ENCODE measurements around the gene ELMO1.

Gene ELMO1

DNA sequence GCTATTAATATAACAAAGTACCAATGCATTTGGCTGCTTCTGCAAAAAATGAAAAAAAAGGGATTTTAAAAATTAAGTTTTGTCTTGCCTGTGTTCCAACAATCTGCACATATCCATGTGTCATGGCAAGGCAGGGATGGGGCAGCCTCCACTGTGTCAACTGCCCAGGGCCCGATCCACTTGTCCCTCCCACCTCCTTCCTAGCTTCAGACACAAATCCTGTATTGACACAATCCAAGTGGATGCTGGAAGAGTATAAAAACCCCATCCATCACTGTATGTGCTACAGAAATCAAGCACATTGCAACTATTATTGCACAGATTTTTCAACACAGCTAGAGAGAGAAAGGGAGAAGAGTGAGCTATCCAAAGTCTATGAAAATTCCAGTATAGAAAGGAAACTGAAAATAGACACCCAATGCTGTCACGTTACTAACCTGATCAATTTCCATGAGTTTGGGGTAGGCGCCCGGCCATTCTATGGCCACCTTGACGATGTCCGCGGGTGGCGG lies 106.4 kb downstream of the ELMO1 start:
- DNase-seq = no peak

DNA sequence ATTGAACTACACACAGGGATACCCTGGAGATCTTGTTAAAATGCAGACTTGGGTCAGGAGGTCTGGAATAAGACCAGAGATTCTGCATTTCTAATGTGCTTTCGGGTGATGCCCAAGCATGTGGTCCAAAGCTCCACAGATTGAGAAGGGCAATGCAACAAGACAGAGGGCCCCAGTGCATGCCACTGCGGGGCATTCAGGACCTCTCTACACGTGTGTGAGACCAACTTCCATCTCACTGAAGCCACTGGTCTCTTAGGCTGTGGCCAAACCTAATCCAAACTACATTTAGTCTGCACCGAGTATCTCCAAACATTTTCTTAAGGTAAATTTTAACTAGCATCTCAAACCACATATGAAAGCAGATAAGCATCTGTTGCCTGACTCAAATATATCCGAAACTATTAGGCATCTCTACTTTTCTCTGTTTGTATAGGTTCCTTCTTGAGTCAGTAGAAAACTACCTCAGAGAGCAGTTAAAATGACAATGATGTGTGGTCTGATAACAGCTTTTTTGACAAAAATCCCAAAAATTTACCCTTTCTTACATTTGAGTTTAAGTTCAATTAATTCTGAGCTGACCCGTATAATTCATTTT lies 107.5 kb downstream of the ELMO1 start:
- DNase-seq = no peak

DNA sequence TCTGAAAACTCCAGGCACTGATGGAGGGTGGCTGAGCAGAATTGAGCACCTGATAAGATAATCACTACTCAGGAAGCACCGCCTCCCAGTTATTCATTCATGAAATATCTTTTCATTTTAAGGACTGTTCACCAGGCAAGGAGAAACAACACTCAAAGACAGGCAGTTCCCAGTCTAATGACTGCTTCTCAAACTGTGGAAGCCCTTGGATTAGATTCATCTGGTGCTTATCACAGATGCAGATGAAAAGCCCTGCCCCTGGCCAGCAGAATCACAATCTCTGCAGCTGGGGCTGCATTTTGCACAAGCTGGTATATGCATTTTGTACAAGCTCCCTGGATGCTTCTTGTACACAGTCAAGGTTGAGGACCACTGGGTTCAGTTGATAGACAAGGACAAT lies 109.7 kb downstream of the ELMO1 start:
- no peak for DNase-seq

GRCh38 chr7:37337522-37337921 lies 111.1 kb downstream of the ELMO1 start:
- DNase-seq = no peak

DNA sequence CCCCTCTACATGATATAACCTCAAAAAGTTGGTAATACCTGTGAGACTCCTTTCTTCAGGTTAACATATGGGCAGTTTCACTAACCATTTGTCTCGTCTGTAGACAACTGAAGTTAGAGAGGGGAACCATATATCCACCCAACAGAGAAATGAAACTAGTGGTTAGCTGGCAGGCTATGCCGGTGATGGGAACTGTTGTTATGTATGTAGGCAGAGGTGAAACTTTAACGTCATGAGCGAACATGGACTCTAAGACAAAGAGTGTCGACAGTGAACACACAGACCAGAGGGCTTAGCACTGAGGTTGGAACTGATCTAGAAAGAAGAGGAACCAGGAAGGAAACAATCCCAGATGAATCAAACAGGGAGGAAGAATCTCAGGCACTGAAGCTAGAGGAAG lies 112.4 kb downstream of the ELMO1 start:
- DNase-seq = no peak

- DNase-seq = no peak
These were observed 115.6 kb downstream of the ELMO1 start for GRCh38 chr7:37333075-37333474.

GRCh38 chr7:37332243-37333016 lies 116.2 kb downstream of the ELMO1 start:
- DNase-seq = no peak

GRCh38 chr7:37330775-37331174 lies 117.9 kb downstream of the ELMO1 start:
- DNase-seq = no peak

- DNase-seq = no peak
These were observed 118.7 kb downstream of the ELMO1 start for GRCh38 chr7:37329940-37330339.

DNA sequence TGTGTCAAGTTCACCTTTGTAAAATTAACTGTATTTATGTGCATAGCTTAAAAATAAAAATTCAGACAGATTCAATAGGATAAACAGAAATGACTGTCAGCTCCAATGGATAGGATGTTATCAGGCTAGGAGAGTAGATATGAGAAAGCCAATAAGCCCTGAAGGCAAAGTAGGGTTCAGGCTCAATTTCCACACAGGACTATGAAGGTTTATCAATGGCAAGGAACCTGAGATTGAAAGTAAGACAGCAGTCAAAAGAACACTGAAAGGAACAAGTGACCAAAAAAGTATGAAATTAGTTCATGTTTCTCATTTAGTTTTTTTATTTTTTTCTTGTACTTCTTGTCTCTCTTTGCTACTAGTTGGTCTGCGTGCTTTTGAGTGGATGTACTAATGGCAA lies 121.4 kb downstream of the ELMO1 start:
- DNase-seq = no peak

- DNase-seq = no peak
These were observed 124.7 kb downstream of the ELMO1 start for GRCh38 chr7:37323966-37324365.

DNA sequence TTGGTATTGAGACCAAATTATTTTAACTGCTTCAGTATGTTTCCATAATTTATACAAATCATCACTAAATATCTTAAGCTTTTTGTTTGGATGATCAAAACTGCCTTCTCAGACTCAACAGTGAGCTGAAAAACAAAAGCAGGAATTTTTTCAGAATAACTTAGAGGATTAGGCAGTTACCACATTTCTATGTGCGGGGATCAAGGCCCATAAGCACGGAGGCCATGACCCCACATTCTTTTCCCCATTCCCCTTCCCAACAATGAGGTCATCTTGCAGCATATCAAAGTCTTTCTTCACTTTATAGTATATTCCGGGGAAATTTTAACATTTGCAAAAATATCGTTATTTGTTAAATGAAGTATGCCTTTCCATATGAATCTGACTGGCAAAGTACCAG lies 125.8 kb downstream of the ELMO1 start:
- DNase-seq = no peak

- DNase-seq = no peak
These were observed 127.7 kb downstream of the ELMO1 start for GRCh38 chr7:37320848-37321468.

- DNase-seq = no peak
These were observed 128.4 kb downstream of the ELMO1 start for GRCh38 chr7:37320140-37320847.

- no peak for DNase-seq
These were observed 130.1 kb downstream of the ELMO1 start for GRCh38 chr7:37318541-37318940.

DNA sequence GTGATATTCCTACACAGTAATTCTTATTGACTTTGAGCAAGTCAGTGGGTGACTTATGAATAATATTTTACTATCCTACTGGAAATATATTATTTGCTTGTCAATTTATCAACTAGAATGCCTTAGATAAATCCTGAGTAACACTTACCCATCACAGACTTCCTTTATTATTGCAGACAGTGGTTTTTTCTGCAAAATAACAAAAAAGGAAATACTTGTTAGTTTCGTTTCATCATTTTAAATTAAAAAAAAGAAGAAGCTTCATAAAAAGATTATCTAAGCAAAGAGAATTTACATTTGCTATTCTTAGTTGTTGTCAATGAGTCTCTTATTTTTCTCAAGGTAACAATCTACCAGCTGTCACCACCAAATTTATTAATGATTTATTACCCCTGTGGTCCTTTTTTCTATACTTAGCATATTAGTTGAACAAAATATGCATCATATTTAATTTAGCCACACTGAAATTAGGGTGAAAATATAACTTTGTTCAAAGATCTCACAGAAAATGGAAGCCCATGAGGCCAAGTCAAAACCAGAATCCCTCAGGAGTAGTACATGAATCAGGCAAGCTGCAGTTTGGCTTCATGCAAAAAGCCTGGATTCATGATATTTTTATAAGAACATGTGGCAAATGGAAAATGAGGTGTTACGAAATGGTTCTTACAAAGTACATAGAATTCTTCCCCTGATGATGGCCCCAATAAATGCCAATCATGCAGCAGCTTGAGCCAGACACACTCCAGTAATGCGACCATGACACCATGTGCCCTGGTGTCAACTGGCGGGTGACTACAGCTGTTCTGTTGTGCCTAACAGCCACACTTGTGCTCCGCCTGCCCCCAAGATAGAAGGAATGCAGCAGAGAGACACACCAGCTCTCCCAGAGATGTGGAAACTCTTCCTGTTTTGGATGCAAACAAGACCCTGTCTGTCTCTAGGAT lies 132.6 kb downstream of the ELMO1 start:
- no peak for DNase-seq

DNA sequence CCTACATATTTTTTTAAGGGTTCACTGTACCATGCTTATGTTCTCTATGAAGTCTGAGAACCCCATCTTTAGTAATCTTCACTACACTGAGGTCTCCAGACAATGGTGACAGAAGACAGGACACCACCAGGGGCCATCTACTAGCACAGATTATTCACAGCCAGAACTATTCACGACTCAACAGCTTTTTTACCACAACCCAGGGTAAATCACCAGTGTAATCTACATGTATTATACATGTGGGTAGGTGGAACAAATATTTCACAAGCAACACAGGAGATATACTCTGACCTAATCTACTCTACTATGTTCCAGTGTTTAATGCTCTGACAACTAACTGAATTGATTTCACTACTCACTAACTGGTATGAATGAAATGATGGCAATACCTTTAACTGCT lies 136.1 kb downstream of the ELMO1 start:
- DNase-seq = no peak

- DNase-seq = no peak
These were observed 137.3 kb downstream of the ELMO1 start for GRCh38 chr7:37311355-37311754.

GRCh38 chr7:37310327-37311080 lies 138.2 kb downstream of the ELMO1 start:
- no peak for DNase-seq

DNA sequence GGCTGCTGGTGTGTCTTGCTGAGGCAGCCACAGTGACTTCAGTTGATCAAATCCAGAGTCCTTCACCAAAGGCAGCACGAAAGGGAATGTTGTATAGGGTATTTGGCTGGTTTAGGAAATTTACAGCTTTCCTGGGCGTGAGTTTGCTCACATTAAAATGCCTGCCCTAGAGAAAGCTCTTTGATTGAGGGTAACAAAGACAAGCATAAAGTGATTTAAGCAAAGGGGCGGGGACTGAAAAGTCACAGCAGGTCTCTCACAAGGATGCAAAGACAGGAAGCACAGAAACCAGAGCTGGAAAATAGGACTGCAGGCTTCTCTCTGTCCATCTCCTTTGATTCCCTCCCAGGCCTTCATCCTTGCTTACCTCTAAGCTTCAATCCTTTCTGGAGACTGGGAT lies 139.2 kb downstream of the ELMO1 start:
- DNase-seq = no peak

- DNase-seq = no peak
These were observed 143.7 kb downstream of the ELMO1 start for GRCh38 chr7:37304921-37305320.

DNA sequence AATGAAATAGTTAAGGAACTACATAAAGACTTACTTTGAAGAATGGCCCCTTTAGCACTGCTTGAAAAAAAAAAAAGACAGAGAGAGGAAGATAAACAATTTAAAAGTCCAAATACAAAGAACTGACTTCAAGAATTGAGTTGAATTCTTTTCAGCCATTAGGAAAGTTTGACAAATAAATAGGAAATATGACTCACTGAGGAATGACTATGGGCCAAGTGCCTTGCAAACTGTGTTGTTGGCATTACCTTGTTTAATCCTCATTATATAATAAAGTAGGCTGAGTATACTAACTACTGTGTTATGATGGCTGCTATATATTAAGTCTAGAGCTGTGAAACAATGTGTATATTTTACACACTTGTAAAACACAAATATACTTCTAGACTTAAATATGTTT lies 151.1 kb downstream of the ELMO1 start:
- DNase-seq = no peak
